ENCODE results near the gene MEF2A.

- TF ChIP-seq NR2C2 (CRISPR knock-in tag; IDR thresholded peaks at IDR 0.05) (no peak), ZNF138 (CRISPR knock-in tag; conservative IDR thresholded peaks at IDR 0.05) (no peak)
- TF ChIP-seq, protein P1, sequence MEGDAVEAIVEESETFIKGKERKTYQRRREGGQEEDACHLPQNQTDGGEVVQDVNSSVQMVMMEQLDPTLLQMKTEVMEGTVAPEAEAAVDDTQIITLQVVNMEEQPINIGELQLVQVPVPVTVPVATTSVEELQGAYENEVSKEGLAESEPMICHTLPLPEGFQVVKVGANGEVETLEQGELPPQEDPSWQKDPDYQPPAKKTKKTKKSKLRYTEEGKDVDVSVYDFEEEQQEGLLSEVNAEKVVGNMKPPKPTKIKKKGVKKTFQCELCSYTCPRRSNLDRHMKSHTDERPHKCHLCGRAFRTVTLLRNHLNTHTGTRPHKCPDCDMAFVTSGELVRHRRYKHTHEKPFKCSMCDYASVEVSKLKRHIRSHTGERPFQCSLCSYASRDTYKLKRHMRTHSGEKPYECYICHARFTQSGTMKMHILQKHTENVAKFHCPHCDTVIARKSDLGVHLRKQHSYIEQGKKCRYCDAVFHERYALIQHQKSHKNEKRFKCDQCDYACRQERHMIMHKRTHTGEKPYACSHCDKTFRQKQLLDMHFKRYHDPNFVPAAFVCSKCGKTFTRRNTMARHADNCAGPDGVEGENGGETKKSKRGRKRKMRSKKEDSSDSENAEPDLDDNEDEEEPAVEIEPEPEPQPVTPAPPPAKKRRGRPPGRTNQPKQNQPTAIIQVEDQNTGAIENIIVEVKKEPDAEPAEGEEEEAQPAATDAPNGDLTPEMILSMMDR (IDR thresholded peaks at IDR 0.05) = no peak
These were observed 156.1 kb downstream of the MEF2A start for GRCh38 chr15:99721896-99722295.
